IMR-90 (cell line): ENCODE results near the gene CLEC5A. TPM values are rescaled to one million over a fixed set of nuclear protein-coding genes. Genes with fewer than 3 reads are reported as not detected.

Source experiments
- ATAC-seq: fragments of 200-7000 bp; cut with Tn5 transposase; 2 replicates; pipeline ENCODE4 v1.9.1; 2020; ENCODE audit warnings: low read depth, mild to moderate bottlenecking, moderate library complexity
- BruUV-seq: library from RNA; stranded (reverse); fragments of 400-500 nt; replicated peaks from 2 replicates; lab custom pipeline; 2021; lab: Mats Ljungman, UMichigan
- CTCF ChIA-PET: fragments of 300-600 bp; formaldehyde crosslinking; extraction: SDS; loops from one replicate; lab custom pipeline; 2021; ENCODE audit warnings: antibody characterized with exemption; lab: Yijun Ruan, JAX
- POLR2A ChIA-PET: fragments of 300-600 bp; sonication (Branson Sonifier 250); formaldehyde crosslinking; loops from one replicate; lab custom pipeline; 2022; ENCODE audit warnings: antibody characterized with exemption; ENCODE audit not compliant: unreplicated experiment; lab: Charles Lee
- DNase-seq: peaks from one replicate; pipeline ENCODE4 v3.0.0; 2013
- H2AFZ ChIP-seq: replicated peaks from 2 replicates; pipeline ENCODE3; 2013; ENCODE audit warnings: low read length, mild to moderate bottlenecking; ENCODE audit not compliant: poor library complexity
- H2AK5ac ChIP-seq: 2 replicates; pipeline ENCODE4 v1.6.1; 2013; ENCODE audit warnings: low read depth, low read length, inconsistent platforms
- H2AK9ac ChIP-seq: replicated peaks from 2 replicates; pipeline ENCODE3; 2013; ENCODE audit warnings: mild to moderate bottlenecking, low read depth, low read length, moderate library complexity; ENCODE audit not compliant: poor library complexity
- H2BK120ac ChIP-seq: 2 replicates; pipeline ENCODE4 v1.6.1; 2013; ENCODE audit warnings: low read depth, low read length, inconsistent platforms
- H2BK15ac ChIP-seq: 3 replicates; pipeline ENCODE4 v1.6.1; 2013; ENCODE audit warnings: low read depth, low read length, inconsistent platforms
- H2BK20ac ChIP-seq: 2 replicates; pipeline ENCODE4 v1.6.1; 2013; ENCODE audit warnings: low read depth, mild to moderate bottlenecking, inconsistent platforms, low read length, moderate library complexity
- H2BK5ac ChIP-seq: 2 replicates; pipeline ENCODE4 v1.6.1; 2013; ENCODE audit warnings: mild to moderate bottlenecking, low read depth, low read length, inconsistent platforms; ENCODE audit not compliant: poor library complexity, severe bottlenecking
- H3K14ac ChIP-seq: replicated peaks from 2 replicates; pipeline ENCODE4 v1.6.1; 2013; ENCODE audit warnings: low read depth, low read length, inconsistent platforms
- H3K18ac ChIP-seq: 2 replicates; pipeline ENCODE4 v1.6.1; 2013; ENCODE audit warnings: low read depth, low read length, control low read depth
- H3K23ac ChIP-seq: 2 replicates; pipeline ENCODE4 v1.6.1; 2013; ENCODE audit warnings: low read depth, low read length, inconsistent platforms
- H3K27ac ChIP-seq: 2 replicates; pipeline ENCODE4 v1.5.1; 2013; ENCODE audit warnings: mild to moderate bottlenecking, control low read depth, low read length; ENCODE audit not compliant: insufficient read depth
- H3K27me3 ChIP-seq: 2 replicates; pipeline ENCODE4 v1.6.1; 2013; ENCODE audit warnings: low read length; ENCODE audit not compliant: control insufficient read depth, insufficient read depth
- H3K36me3 ChIP-seq: 2 replicates; pipeline ENCODE4 v1.6.1; 2013; ENCODE audit warnings: low read length, mixed read lengths; ENCODE audit not compliant: control insufficient read depth, insufficient read depth
- H3K4ac ChIP-seq: 2 replicates; pipeline ENCODE4 v1.6.1; 2013; ENCODE audit warnings: low read depth, low read length, inconsistent platforms
- H3K4me1 ChIP-seq: 2 replicates; pipeline ENCODE4 v1.6.1; 2013; ENCODE audit warnings: low read length, mixed read lengths; ENCODE audit not compliant: control insufficient read depth, insufficient read depth
- H3K4me2 ChIP-seq: 2 replicates; pipeline ENCODE4 v1.6.1; 2013; ENCODE audit warnings: low read depth, mild to moderate bottlenecking, control low read depth, low read length, moderate library complexity
- H3K4me3 ChIP-seq: 2 replicates; pipeline ENCODE4 v1.5.1; 2013; ENCODE audit warnings: low read depth, mild to moderate bottlenecking, control low read depth, low read length, moderate library complexity; ENCODE audit not compliant: insufficient read depth
- H3K56ac ChIP-seq: 2 replicates; pipeline ENCODE4 v1.6.1; 2013; ENCODE audit warnings: low read length, inconsistent platforms; ENCODE audit not compliant: insufficient read depth; ENCODE audit errors: extremely low read depth
- H3K79me1 ChIP-seq, 2 experiments: 2 replicates each; pipeline ENCODE4 v1.6.1; 2013; ENCODE audit warnings: low read length in 2 of 2, inconsistent platforms in 1 of 2, low read depth in 1 of 2
- H3K9ac ChIP-seq: 2 replicates; pipeline ENCODE4 v1.6.1; 2013; ENCODE audit warnings: low read depth, low read length, control low read depth
- H3K9me1 ChIP-seq: 2 replicates; pipeline ENCODE4 v1.6.1; 2013; ENCODE audit warnings: low read length, inconsistent platforms; ENCODE audit not compliant: insufficient read depth
- H3K9me3 ChIP-seq: 2 replicates; pipeline ENCODE4 v1.6.1; 2013; ENCODE audit warnings: low read length; ENCODE audit not compliant: control insufficient read depth, insufficient read depth
- H4K20me1 ChIP-seq: 2 replicates; pipeline ENCODE4 v1.6.1; 2013; ENCODE audit warnings: low read length, inconsistent platforms; ENCODE audit not compliant: insufficient read depth
- H4K5ac ChIP-seq: 2 replicates; pipeline ENCODE4 v1.6.1; 2013; ENCODE audit warnings: mild to moderate bottlenecking, low read depth, low read length, control low read depth
- H4K8ac ChIP-seq, 2 experiments: 2 replicates each; pipeline ENCODE4 v1.6.1; 2013; ENCODE audit warnings: low read depth in 2 of 2, low read length in 2 of 2, control low read depth in 1 of 2, inconsistent platforms in 1 of 2
- H4K91ac ChIP-seq: 2 replicates; pipeline ENCODE4 v1.6.1; 2013; ENCODE audit warnings: low read depth, low read length, inconsistent platforms; ENCODE audit not compliant: insufficient read depth
- BHLHE40 ChIP-seq: fragments of 150-350 bp; IDR thresholded peaks from 2 replicates; pipeline ENCODE4 v1.6.1; 2016; ENCODE audit warnings: mild to moderate bottlenecking, low read depth, low read length
- CEBPB ChIP-seq: IDR thresholded peaks from 2 replicates; pipeline ENCODE4 v1.6.1; 2012; ENCODE audit warnings: low read depth, low read length, improper control_type of control experiment
- CHD1 ChIP-seq: IDR thresholded peaks from 2 replicates; pipeline ENCODE4 v1.6.1; 2012; ENCODE audit warnings: low read depth, low read length, improper control_type of control experiment
- MAFK ChIP-seq: IDR thresholded peaks from 2 replicates; pipeline ENCODE4 v1.6.1; 2012; ENCODE audit warnings: low read depth, low read length, improper control_type of control experiment
- MAZ ChIP-seq: IDR thresholded peaks from 2 replicates; pipeline ENCODE4 v1.6.1; 2012; ENCODE audit warnings: low read depth, mild to moderate bottlenecking, low read length, improper control_type of control experiment, moderate library complexity, borderline replicate concordance
- MXI1 ChIP-seq: IDR thresholded peaks from 2 replicates; pipeline ENCODE4 v1.6.1; 2012; ENCODE audit warnings: low read depth, mild to moderate bottlenecking, low read length, moderate library complexity, borderline replicate concordance
- POLR2A ChIP-seq: IDR thresholded peaks from 2 replicates; pipeline ENCODE4 v1.6.1; 2012; ENCODE audit warnings: mild to moderate bottlenecking, low read depth, low read length
- RAD21 ChIP-seq: IDR thresholded peaks from 2 replicates; pipeline ENCODE4 v1.6.1; 2012; ENCODE audit warnings: low read length, improper control_type of control experiment
- RCOR1 ChIP-seq: IDR thresholded peaks from 2 replicates; pipeline ENCODE4 v1.6.1; 2012; ENCODE audit warnings: mild to moderate bottlenecking, low read length, improper control_type of control experiment; ENCODE audit not compliant: insufficient replicate concordance
- RFX5 ChIP-seq: IDR thresholded peaks from 2 replicates; pipeline ENCODE4 v1.8.0; 2012; ENCODE audit warnings: low read depth, mild to moderate bottlenecking, low read length, moderate library complexity
- SMC3 ChIP-seq: fragments of 150-350 bp; IDR thresholded peaks from 2 replicates; pipeline ENCODE4 v1.6.1; 2016; ENCODE audit warnings: low read depth, mild to moderate bottlenecking, antibody characterized with exemption, low read length, moderate library complexity
- WGBS, 2 experiments: methylation state at CpG; one replicate each; pipeline versions ENCODE4 v1.1.5 to v1.1.7; 2013; ENCODE audit warnings: missing lambda C conversion rate in 2 of 2; ENCODE audit not compliant: insufficient read length in 1 of 2; ENCODE audit errors: extremely low coverage in 2 of 2; 5-methylcytosine and 5-hydroxymethylcytosine counted together
- dilution Hi-C: fragments of 300-500 bp; cut with HindIII; formaldehyde crosslinking; loops from one replicate; pipeline ENCODE4 v1.14.3; 2018; ENCODE audit warnings: low sequenced_read_pairs; ENCODE audit not compliant: unreplicated experiment
- in situ Hi-C: fragments of 300-500 bp; cut with MboI; formaldehyde crosslinking; loops from 3 replicates; pipeline ENCODE4 v1.14.3; 2019; ENCODE audit warnings: low sequenced_read_pairs, inconsistent platforms, mixed read lengths
- intact Hi-C: fragments of 100-400 bp; cut with micrococcal nuclease; formaldehyde crosslinking; loops from 2 replicates; pipeline ENCODE4 v1.10.0; 2022
- polyA plus RNA-seq, 3 experiments: library from polyadenylated mRNA; depleted of rRNA; stranded (reverse); fragments of >200 nt; gene quantifications; 2 replicates each; pipeline ENCODE4 v1.2.3, GENCODE V29; 2012; ENCODE audit warnings: low replicate concordance in 1 of 3
- total RNA-seq: library from RNA; depleted of rRNA; stranded (reverse); fragments of >200 nt; gene quantifications from 2 replicates; pipeline ENCODE4 v1.2.3, GENCODE V29; 2012
- TF ChIP-seq, protein P1 (sequence below): fragments of 150-350 bp; IDR thresholded peaks from 2 replicates; pipeline ENCODE4 v1.6.1; 2016; ENCODE audit warnings: low read depth, mild to moderate bottlenecking, low read length, moderate library complexity, borderline replicate concordance
- TF ChIP-seq, protein P2 (sequence below): fragments of 150-350 bp; IDR thresholded peaks from 2 replicates; pipeline ENCODE4 v1.6.1; 2017; ENCODE audit warnings: mild to moderate bottlenecking, antibody characterized with exemption, low read length, low read depth
- TF ChIP-seq, protein P3 (sequence below): conservative IDR thresholded peaks from 2 replicates; pipeline ENCODE4 v1.5.1; 2012; ENCODE audit warnings: mild to moderate bottlenecking, low read depth, low read length, improper control_type of control experiment

CLEC5A gene
- total and polyA plus RNA-seq, 2 of the 4 experiments (the other 2 are of a cell fraction), result not detected

DNA sequence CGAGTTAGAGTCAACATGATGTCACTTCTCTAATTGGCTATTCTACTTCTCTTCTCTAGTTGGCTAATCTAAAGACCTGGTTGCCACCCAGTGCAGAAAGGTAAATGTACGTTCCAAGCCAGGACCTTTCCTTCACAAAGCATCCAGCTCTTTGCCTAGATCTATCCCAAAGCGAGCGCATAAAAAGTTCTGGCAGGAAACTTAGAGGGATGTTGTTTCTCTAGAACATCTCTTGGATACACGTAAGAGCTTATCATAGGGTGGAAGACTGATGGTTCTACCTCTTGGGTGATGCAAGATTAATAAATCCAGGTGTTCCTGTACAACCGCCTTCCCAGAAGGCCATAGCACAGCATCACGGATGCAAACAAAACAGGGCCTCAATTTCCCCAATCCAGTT is 26.9 kb upstream of the CLEC5A start, which contains the start of gene TAS2R38:
TSS of gene TAS2R38 (minus strand) at position 101 of the 400 bp plus-strand sequence. CDS start at position 17, 84 bp downstream.
- H4K8ac ChIP-seq, result no peak within 1 kb of the TSS
- H4K91ac ChIP-seq, result no peak within 1 kb of the TSS
- no peak within 1 kb of the TSS for H2BK15ac ChIP-seq
- no peak within 1 kb of the TSS for H2BK20ac ChIP-seq
- no peak for DNase-seq
- no peak within 1 kb of the TSS for H2BK5ac ChIP-seq
- dilution Hi-C loops, result no loop called here
- no peaks in the 10 kb centered on the region for H3K9me1 ChIP-seq
- WGBS, 2 experiments, result 58% methylated on average over 2 of the region's 7 CpGs; no CpG with 5 or more reads in 1 of the 2 experiments
- no peak within 1 kb of the TSS for H2AK5ac ChIP-seq
- H2AK9ac ChIP-seq, result no peak within 1 kb of the TSS
- H3K4me2 ChIP-seq, result no peak within 1 kb of the TSS
- no peak within 1 kb of the TSS for H3K56ac ChIP-seq
- H3K18ac ChIP-seq, result no peak within 1 kb of the TSS
- POLR2A ChIA-PET, result no interaction called here
- BruUV-seq, result no TSS peak
- no peak within 1 kb of the TSS for H4K5ac ChIP-seq
- peaks cover 14% of the 10 kb centered on the region for H3K9me3 ChIP-seq
- H3K27me3 ChIP-seq, result no peaks in the 10 kb centered on the region
- H3K4me1 ChIP-seq, result no peaks in the 10 kb centered on the region
- no peaks in the 10 kb centered on the region for H3K36me3 ChIP-seq
- H3K4me3 ChIP-seq, result no peak within 1 kb of the TSS
- no peak within 1 kb of the TSS for H2AFZ ChIP-seq
- no peak for ATAC-seq
- intact Hi-C loops, result no loop called here
- H3K23ac ChIP-seq, result no peak within 1 kb of the TSS
- H2BK120ac ChIP-seq, result no peak within 1 kb of the TSS
- CTCF ChIA-PET, result no interaction called here
- no peak within 1 kb of the TSS for H3K14ac ChIP-seq
- H3K79me1 ChIP-seq, result no peaks in the 10 kb centered on the region
- in situ Hi-C loops, result no loop called here
- no peak within 1 kb of the TSS for H3K9ac ChIP-seq
- no peaks in the 10 kb centered on the region for H4K20me1 ChIP-seq
- TF ChIP-seq MAFK, result no peak
- TF ChIP-seq SMC3, result no peak
- TF ChIP-seq RFX5, result no peak
- TF ChIP-seq, protein P1, sequence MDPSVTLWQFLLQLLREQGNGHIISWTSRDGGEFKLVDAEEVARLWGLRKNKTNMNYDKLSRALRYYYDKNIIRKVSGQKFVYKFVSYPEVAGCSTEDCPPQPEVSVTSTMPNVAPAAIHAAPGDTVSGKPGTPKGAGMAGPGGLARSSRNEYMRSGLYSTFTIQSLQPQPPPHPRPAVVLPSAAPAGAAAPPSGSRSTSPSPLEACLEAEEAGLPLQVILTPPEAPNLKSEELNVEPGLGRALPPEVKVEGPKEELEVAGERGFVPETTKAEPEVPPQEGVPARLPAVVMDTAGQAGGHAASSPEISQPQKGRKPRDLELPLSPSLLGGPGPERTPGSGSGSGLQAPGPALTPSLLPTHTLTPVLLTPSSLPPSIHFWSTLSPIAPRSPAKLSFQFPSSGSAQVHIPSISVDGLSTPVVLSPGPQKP, result no peak
- TF ChIP-seq RAD21, result no peak
- TF ChIP-seq MAZ, result no peak
- TF ChIP-seq, protein P2, sequence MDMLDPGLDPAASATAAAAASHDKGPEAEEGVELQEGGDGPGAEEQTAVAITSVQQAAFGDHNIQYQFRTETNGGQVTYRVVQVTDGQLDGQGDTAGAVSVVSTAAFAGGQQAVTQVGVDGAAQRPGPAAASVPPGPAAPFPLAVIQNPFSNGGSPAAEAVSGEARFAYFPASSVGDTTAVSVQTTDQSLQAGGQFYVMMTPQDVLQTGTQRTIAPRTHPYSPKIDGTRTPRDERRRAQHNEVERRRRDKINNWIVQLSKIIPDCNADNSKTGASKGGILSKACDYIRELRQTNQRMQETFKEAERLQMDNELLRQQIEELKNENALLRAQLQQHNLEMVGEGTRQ, result no peak
- no peak for TF ChIP-seq RCOR1
- TF ChIP-seq, protein P3, sequence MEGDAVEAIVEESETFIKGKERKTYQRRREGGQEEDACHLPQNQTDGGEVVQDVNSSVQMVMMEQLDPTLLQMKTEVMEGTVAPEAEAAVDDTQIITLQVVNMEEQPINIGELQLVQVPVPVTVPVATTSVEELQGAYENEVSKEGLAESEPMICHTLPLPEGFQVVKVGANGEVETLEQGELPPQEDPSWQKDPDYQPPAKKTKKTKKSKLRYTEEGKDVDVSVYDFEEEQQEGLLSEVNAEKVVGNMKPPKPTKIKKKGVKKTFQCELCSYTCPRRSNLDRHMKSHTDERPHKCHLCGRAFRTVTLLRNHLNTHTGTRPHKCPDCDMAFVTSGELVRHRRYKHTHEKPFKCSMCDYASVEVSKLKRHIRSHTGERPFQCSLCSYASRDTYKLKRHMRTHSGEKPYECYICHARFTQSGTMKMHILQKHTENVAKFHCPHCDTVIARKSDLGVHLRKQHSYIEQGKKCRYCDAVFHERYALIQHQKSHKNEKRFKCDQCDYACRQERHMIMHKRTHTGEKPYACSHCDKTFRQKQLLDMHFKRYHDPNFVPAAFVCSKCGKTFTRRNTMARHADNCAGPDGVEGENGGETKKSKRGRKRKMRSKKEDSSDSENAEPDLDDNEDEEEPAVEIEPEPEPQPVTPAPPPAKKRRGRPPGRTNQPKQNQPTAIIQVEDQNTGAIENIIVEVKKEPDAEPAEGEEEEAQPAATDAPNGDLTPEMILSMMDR, result no peak
- no peak for TF ChIP-seq BHLHE40
- TF ChIP-seq CHD1, result no peak
- no peak for TF ChIP-seq MXI1
- no peak for TF ChIP-seq POLR2A
- no peak for TF ChIP-seq CEBPB
- H3K27ac ChIP-seq, result no peak within 1 kb of the TSS
- H3K4ac ChIP-seq, result no peak within 1 kb of the TSS
